ENCODE data around the gene PARD3B.

The PARD3B gene

GRCh38 chr2:204654669-204655068, 109.4 kb downstream of the PARD3B start:
- DNase-seq (ENCODE audit: low read depth in 2 of 3, low spot score in 2 of 3) = no peak

GRCh38 chr2:204655101-204655500, 109.8 kb downstream of the PARD3B start:
- DNase-seq (ENCODE audit: low read depth in 2 of 3, low spot score in 2 of 3) = no peak

GRCh38 chr2:204655626-204656025, 110.4 kb downstream of the PARD3B start:
- no peak for DNase-seq (ENCODE audit: low read depth in 2 of 3, low spot score in 2 of 3)

GRCh38 chr2:204657024-204657423, 111.7 kb downstream of the PARD3B start:
- DNase-seq (ENCODE audit: low read depth in 2 of 3, low spot score in 2 of 3) = no peak

- no peak for DNase-seq (ENCODE audit: low read depth in 2 of 3, low spot score in 2 of 3)
Measured at GRCh38 chr2:204662956-204663355, 117.7 kb downstream of the PARD3B start.

GRCh38 chr2:204663816-204664425, 118.6 kb downstream of the PARD3B start:
- no peak for DNase-seq (ENCODE audit: low read depth in 2 of 3, low spot score in 2 of 3)

GRCh38 chr2:204664708-204665121, 119.4 kb downstream of the PARD3B start:
- no peak for DNase-seq (ENCODE audit: low read depth in 2 of 3, low spot score in 2 of 3)

GRCh38 chr2:204665207-204665606, 119.9 kb downstream of the PARD3B start:
- no peak for DNase-seq (ENCODE audit: low read depth in 2 of 3, low spot score in 2 of 3)

- no peak for DNase-seq (ENCODE audit: low read depth in 2 of 3, low spot score in 2 of 3)
Measured at GRCh38 chr2:204665771-204666170, 120.5 kb downstream of the PARD3B start.

GRCh38 chr2:204667990-204668389, 122.7 kb downstream of the PARD3B start:
- no peak for DNase-seq (ENCODE audit: low read depth in 2 of 3, low spot score in 2 of 3)

GRCh38 chr2:204669382-204669781, 124.1 kb downstream of the PARD3B start:
- DNase-seq (ENCODE audit: low read depth in 2 of 3, low spot score in 2 of 3) = no peak

GRCh38 chr2:204670124-204670523, 124.8 kb downstream of the PARD3B start:
- DNase-seq (ENCODE audit: low read depth in 2 of 3, low spot score in 2 of 3) = no peak

- DNase-seq (ENCODE audit: low read depth in 2 of 3, low spot score in 2 of 3) = no peak
Measured at GRCh38 chr2:204670756-204671155, 125.5 kb downstream of the PARD3B start.

- no peak for DNase-seq (ENCODE audit: low read depth in 2 of 3, low spot score in 2 of 3)
Measured at GRCh38 chr2:204672772-204673171, 127.5 kb downstream of the PARD3B start.

- no peak for DNase-seq (ENCODE audit: low read depth in 2 of 3, low spot score in 2 of 3)
Measured at GRCh38 chr2:204673877-204674276, 128.6 kb downstream of the PARD3B start.

- DNase-seq (ENCODE audit: low read depth in 2 of 3, low spot score in 2 of 3) = no peak
Measured at GRCh38 chr2:204678031-204678430, 132.8 kb downstream of the PARD3B start.

- DNase-seq (ENCODE audit: low read depth in 2 of 3, low spot score in 2 of 3) = no peak
Measured at GRCh38 chr2:204680576-204680975, 135.3 kb downstream of the PARD3B start.

- no peak for DNase-seq (ENCODE audit: low read depth in 2 of 3, low spot score in 2 of 3)
Measured at GRCh38 chr2:204681412-204681811, 136.1 kb downstream of the PARD3B start.

- no peak for DNase-seq (ENCODE audit: low read depth in 2 of 3, low spot score in 2 of 3)
Measured at GRCh38 chr2:204683384-204683783, 138.1 kb downstream of the PARD3B start.

- no peak for DNase-seq (ENCODE audit: low read depth in 2 of 3, low spot score in 2 of 3)
Measured at GRCh38 chr2:204686406-204686805, 141.1 kb downstream of the PARD3B start.

- DNase-seq (ENCODE audit: low read depth in 2 of 3, low spot score in 2 of 3) = no peak
Measured at GRCh38 chr2:204687776-204688175, 142.5 kb downstream of the PARD3B start.

GRCh38 chr2:204691911-204692510, 146.7 kb downstream of the PARD3B start:
- no peak for DNase-seq (ENCODE audit: low read depth in 2 of 3, low spot score in 2 of 3)

GRCh38 chr2:204692790-204693189, 147.5 kb downstream of the PARD3B start:
- no peak for DNase-seq (ENCODE audit: low read depth in 2 of 3, low spot score in 2 of 3)
